Parathyroid adenoma (tissue), 2 donors: ENCODE data around the gene ZNF324B.
"Not testable (repeated sequence)": the region's sequence is repeated elsewhere in the genome, so short reads cannot be mapped to it uniquely, and the experiment has no call there.

ENCODE experiments used
- H2AFZ ChIP-seq: fragments of 300-600 bp; sonication (generic); one replicate; pipeline ENCODE4 v1.7.0; 2017; ENCODE audit warnings: antibody characterized with exemption, mild to moderate bottlenecking
- H3K27ac ChIP-seq: fragments of 300-600 bp; sonication (generic); one replicate; pipeline ENCODE4 v1.7.0; 2017
- H3K27me3 ChIP-seq: fragments of 300-600 bp; sonication (generic); one replicate; pipeline ENCODE4 v1.7.0; 2017; ENCODE audit warnings: low read length; ENCODE audit not compliant: control insufficient read depth, insufficient read depth
- H3K36me3 ChIP-seq: fragments of 300-600 bp; sonication (generic); one replicate; pipeline ENCODE4 v1.7.0; 2017; ENCODE audit warnings: low read length; ENCODE audit not compliant: control insufficient read depth, insufficient read depth
- H3K4me1 ChIP-seq: fragments of 300-600 bp; sonication (generic); one replicate; pipeline ENCODE4 v1.7.0; 2017; ENCODE audit warnings: control low read depth
- H3K4me2 ChIP-seq: fragments of 300-600 bp; sonication (generic); one replicate; pipeline ENCODE4 v1.7.0; 2017; ENCODE audit warnings: low read length
- H3K4me3 ChIP-seq: fragments of 300-600 bp; sonication (generic); one replicate; pipeline ENCODE4 v1.7.0; 2017; ENCODE audit warnings: low read depth, low read length
- H3K79me2 ChIP-seq: fragments of 300-600 bp; sonication (generic); one replicate; pipeline ENCODE4 v1.7.0; 2017; ENCODE audit warnings: control low read depth
- H3K9ac ChIP-seq: fragments of 300-600 bp; sonication (generic); one replicate; pipeline ENCODE4 v1.7.0; 2017; ENCODE audit warnings: mild to moderate bottlenecking
- H3K9me3 ChIP-seq: fragments of 300-600 bp; sonication (generic); one replicate; pipeline ENCODE4 v1.7.0; 2017; ENCODE audit warnings: low read length; ENCODE audit not compliant: control insufficient read depth
- TF ChIP-seq, protein P1 (sequence below): fragments of 300-600 bp; sonication (generic); IDR thresholded peaks from one replicate; pipeline ENCODE4 v1.7.0; 2017; ENCODE audit warnings: antibody characterized with exemption, mild to moderate bottlenecking
- donor health status: primary hyperparathyroidism.

Gene ZNF324B

DNA sequence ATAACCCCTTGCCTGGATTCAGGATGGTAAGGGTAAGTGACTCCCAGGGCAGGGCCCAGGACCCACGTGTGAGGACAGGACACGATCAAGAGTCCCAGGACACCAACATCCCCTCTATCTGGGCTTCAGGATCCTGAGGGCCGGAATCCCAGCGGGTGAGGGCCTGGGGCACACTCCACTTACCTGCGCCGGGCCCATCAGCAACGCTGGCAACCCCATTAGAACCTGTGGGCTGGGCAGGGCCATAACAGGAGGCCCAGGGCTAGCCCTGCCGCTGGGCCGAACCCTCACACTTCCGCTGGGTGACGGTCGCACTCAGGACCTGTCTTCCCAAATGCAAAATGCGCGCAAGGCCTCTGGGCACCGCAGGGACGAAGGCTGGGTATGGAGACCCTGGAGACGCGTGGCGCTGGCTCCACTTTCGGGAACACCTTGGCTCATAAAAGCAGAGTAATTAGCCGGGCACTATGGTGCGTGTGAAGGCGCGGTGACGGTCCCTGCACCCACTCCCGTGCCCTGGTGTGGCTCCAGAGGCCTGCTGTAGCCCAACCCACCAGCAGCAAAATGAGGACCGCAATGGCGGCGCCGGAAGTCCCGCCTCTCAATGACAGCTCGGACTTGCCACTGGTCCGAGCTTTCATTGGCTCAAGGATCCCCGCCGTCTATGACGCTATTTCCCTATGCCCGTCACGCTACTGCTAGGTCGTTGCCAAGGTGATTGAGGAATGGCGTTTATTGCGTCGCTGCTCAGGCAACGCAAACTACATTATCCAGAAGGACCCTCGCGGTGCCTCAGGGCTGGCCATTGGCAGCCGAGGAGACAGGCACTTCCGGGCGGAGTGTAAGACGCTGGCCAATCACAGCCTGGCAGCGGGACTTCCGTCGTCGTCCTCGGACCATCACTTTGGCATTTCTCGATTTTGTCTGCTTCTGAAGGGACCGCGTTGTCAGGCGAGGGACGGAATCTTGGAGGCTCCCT is 11.6 kb upstream of the ZNF324B start, which contains the start of gene ZNF132:
TSS of gene ZNF132 (minus strand) at position 578 of the 979 bp plus-strand sequence. CDS start at position 246, 332 bp downstream.
- TF ChIP-seq, protein P1, sequence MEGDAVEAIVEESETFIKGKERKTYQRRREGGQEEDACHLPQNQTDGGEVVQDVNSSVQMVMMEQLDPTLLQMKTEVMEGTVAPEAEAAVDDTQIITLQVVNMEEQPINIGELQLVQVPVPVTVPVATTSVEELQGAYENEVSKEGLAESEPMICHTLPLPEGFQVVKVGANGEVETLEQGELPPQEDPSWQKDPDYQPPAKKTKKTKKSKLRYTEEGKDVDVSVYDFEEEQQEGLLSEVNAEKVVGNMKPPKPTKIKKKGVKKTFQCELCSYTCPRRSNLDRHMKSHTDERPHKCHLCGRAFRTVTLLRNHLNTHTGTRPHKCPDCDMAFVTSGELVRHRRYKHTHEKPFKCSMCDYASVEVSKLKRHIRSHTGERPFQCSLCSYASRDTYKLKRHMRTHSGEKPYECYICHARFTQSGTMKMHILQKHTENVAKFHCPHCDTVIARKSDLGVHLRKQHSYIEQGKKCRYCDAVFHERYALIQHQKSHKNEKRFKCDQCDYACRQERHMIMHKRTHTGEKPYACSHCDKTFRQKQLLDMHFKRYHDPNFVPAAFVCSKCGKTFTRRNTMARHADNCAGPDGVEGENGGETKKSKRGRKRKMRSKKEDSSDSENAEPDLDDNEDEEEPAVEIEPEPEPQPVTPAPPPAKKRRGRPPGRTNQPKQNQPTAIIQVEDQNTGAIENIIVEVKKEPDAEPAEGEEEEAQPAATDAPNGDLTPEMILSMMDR: no peak
- Histone ChIP-seq H3K27me3 (no peaks in the 10 kb centered on the region), H3K79me2 (peaks cover 14% of the 10 kb centered on the region), H3K36me3 (peaks cover 10% of the 10 kb centered on the region), H3K9me3 (peaks cover 3% of the 10 kb centered on the region), H3K9ac (no peak within 1 kb of the TSS), H3K27ac (peak within 1 kb of the TSS; percentile 81), H2AFZ (peak within 1 kb of the TSS; percentile 89), H3K4me2 (peak within 1 kb of the TSS; percentile 92), H3K4me3 (peak within 1 kb of the TSS; percentile 88), H3K4me1 (peaks cover 7% of the 10 kb centered on the region)

DNA sequence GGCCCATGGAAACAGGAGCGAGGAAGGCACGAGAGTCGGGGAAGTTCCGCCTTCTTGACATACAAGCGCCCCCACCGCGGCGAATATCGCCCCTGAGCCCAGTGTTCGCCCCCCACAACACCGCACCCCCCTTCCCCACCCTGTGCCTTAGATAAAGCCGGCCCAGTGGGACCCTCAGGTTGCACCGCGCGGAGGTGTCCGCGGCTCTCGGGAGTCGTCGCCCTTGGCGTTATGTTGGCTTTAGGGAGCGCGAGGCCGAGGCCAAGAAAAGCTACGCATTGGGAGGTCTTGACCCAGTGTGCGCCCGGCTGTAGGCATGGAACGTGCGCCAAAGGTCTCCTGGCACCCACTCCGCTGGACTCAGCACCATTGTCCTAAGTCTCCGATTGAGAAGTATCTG is 10.9 kb upstream of the ZNF324B start:
- H3K27me3 ChIP-seq: no peaks in the 10 kb centered on the region
- H3K4me3 ChIP-seq: peak overlapping the region; percentile 88
- TF ChIP-seq, protein P1: no peak
- H3K79me2 ChIP-seq: peaks cover 14% of the 10 kb centered on the region
- peaks cover 7% of the 10 kb centered on the region for H3K4me1 ChIP-seq
- H3K27ac ChIP-seq: peak overlapping the region; percentile 81
- H3K36me3 ChIP-seq: peaks cover 9% of the 10 kb centered on the region
- peaks cover 3% of the 10 kb centered on the region for H3K9me3 ChIP-seq
- H2AFZ ChIP-seq: peak overlapping the region; percentile 89
- H3K4me2 ChIP-seq: peak overlapping the region; percentile 92
- no peak overlapping the region for H3K9ac ChIP-seq

DNA sequence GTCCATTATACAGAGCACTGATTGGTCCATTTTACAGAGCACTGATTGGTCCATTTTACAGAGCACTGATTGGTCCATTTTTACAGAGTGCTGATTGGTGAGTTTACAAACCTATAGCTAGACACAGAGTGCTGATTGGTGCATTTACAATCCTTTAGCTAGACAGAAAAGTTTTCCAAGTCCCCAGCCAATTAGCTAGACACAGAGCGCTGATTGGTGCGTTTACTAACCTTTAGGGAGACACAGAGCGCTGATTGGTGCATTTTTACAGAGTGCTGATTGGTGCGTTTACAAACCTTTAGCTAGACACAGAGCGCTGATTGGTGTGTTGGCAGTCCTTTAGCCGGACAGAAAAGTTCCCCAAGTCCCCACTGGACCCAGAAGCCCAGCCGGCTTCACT is 8.4 kb upstream of the ZNF324B start:
- H3K9me3 ChIP-seq, H3K4me3 ChIP-seq, H2AFZ ChIP-seq, H3K36me3 ChIP-seq, H3K4me2 ChIP-seq, H3K27ac ChIP-seq, H3K27me3 ChIP-seq, H3K4me1 ChIP-seq, H3K9ac ChIP-seq: not testable (repeated sequence)
- H3K79me2 ChIP-seq: peaks cover 14% of the 10 kb centered on the region

DNA sequence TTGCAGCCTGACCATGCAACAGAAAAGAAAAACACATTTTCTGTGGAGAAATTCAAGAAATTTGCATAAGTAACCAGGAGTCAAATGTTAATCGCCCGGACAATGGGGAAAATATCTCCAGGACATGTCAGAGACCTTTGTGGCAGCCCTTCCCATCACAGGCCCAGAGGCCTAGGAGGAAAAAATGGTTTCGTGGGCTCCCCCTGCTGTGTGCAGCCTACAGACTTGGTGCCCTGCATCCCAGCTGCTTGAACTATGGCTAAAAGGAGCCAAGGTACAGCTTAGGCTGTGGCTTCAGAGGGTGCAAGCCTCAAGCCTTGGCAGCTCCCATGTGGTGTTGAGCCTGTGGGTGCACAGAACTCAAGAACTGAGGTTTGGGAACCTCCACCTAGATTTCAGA is 2.6 kb upstream of the ZNF324B start:
- not testable (repeated sequence) for H3K36me3 ChIP-seq, H3K27me3 ChIP-seq, H3K4me2 ChIP-seq, H3K9ac ChIP-seq, H2AFZ ChIP-seq, H3K27ac ChIP-seq, H3K9me3 ChIP-seq, H3K4me3 ChIP-seq
- Histone ChIP-seq H3K4me1 (peaks cover 11% of the 10 kb centered on the region), H3K79me2 (peaks cover 11% of the 10 kb centered on the region)

DNA sequence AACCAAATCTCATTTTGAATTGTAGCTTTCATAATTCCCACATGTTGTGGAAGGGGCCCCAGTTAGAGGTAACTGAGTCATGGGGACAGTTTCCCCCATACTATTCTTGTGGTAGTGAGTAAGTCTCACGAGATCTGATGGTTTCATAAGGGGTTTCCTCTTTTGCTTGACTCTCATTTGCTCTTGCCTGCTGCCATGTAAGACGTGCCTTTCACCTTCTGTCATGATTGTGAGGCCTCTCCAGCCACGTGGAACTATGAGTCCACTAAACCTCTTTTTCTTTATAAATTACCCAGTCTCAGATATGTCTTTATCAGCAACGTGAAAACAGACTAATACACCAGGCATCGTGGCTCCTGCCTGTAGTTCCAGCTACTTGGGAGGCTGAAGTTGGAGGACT is 1.4 kb upstream of the ZNF324B start:
- H3K4me3 ChIP-seq, H3K9me3 ChIP-seq, H3K9ac ChIP-seq, H3K4me2 ChIP-seq, H3K27me3 ChIP-seq, H3K27ac ChIP-seq, H3K36me3 ChIP-seq, H2AFZ ChIP-seq: not testable (repeated sequence)
- H3K79me2 ChIP-seq: peaks cover 11% of the 10 kb centered on the region
- peaks cover 11% of the 10 kb centered on the region for H3K4me1 ChIP-seq

DNA sequence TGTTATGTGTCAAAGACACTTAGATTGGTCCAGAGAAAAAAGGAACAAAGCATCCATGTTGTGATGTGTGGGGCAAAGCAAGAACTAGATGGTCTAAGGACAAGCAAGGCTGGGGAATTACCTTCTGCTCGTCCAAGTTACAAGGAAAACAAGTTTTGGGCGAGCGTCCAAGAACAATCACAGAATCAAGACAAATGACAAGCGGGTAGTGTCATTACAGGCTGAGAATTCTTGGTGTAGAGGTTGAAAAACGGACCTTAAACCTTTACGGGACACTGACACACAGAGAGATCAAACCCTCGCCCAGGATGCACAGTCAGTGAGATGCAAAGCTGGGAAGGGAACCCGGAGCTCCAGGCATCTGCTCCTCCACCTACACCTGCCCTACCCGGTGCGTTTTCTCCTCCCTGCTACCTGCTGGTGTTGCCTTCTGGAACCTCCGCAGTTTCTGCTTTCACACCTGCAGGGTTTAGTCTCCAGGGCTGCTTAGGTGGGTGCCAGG is 515 bp upstream of the ZNF324B start:
- peak overlapping the region; percentile 91 for H3K4me2 ChIP-seq
- peak overlapping the region; percentile 93 for H3K4me3 ChIP-seq
- H3K36me3 ChIP-seq: no peaks in the 10 kb centered on the region
- H3K27me3 ChIP-seq: no peaks in the 10 kb centered on the region
- peak overlapping the region; percentile 53 for H3K27ac ChIP-seq
- TF ChIP-seq, protein P1: no peak
- no peaks in the 10 kb centered on the region for H3K9me3 ChIP-seq
- peaks cover 11% of the 10 kb centered on the region for H3K79me2 ChIP-seq
- H2AFZ ChIP-seq: peak overlapping the region; percentile 90
- H3K4me1 ChIP-seq: peaks cover 11% of the 10 kb centered on the region
- H3K9ac ChIP-seq: no peak overlapping the region
